ENCODE measurements around the gene COX14.
"Not testable (repeated sequence)": the region's sequence is repeated elsewhere in the genome, so short reads cannot be mapped to it uniquely, and the experiment has no call there.

Gene COX14

GRCh38 chr12:50110127-50110761, 1.8 kb upstream of the COX14 start:
- peak in 1 of 2 experiments; percentile 11 for DNase-seq

GRCh38 chr12:50110762-50111351, 1.2 kb upstream of the COX14 start:
- DNase-seq = peak; percentile 11 to 50

DNA sequence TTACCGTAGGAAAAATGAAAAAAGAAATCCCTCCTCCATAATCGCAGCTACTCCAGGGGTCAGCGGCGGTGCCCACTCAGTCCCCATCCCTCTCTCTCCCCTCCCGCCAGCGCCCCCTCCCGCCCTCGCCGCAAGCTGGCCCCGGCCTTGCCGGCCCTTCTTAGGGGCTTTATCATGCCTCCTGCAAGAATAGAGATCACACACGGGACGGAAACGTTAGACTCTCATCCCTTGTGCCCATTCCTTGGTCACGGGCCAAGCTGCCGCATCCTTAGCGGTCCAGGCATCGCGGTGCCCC, 692 bp upstream of the COX14 start:
- DNase-seq = no peak

DNA sequence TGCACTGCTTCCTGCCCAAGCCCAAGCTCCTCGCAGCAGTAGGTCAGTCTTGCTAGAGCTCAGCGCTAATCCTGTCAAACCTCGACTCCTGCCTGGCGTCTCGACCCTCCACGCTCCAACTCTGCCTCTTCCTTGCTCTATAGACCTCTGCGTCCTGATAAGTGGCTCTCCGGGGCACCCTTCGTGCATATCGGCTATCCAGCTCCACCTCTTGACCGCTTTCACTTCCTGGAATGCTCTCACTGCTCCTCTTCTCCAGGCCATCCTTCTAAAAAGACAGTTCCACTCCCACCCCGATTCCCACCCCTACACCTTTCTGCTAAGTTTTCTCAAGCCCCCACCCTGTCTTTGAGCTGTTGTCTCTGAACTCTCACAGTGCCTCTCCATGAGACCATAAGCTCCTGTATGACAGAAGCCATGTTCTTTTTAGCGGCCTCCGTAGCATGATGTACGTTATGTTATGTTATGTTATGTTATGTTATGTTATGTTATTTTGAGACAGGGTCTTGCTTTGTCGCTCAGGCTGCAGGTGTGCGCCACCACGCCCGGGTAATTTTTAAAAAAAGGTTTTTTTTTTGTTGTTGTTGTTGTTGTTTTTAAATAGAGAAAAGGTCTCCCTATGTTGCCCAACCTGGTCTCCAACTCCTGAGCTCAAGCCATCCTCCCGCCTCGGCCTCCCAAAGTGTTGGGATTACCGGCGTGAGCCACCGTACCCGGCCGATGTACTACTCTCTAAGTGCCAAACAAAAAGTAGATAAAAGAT, 601 bp downstream of the COX14 start:
- DNase-seq = peak in 1 of 2 experiments; percentile 74

- no peak for DNase-seq
Observed at GRCh38 chr12:50117057-50117622, 5.1 kb downstream of the COX14 start.

DNA sequence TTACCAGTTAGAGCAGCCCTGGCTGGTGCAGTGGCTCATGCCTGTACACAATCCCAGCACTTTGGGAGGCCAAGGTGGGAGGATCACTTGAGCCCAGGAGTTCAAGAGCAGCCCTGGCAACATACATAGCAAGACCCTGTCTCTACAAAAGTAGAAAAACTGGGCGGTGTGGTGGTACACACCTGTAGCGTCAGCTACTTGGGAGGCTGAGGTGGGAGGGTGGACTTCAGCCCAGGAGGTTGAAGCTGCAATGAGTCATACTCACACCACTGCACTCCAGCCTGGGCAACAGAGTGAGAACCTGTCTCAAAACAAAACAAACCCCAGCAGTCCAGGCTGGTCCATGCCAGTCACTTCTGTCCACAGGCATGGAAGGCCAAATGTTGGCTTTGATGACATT, 7.4 kb downstream of the COX14 start:
- no peak for DNase-seq

GRCh38 chr12:50120521-50120920, 8.5 kb downstream of the COX14 start:
- DNase-seq = peak; percentile 11 to 67

GRCh38 chr12:50120953-50121352, 8.9 kb downstream of the COX14 start:
- DNase-seq = no peak

GRCh38 chr12:50121641-50122040, 9.6 kb downstream of the COX14 start:
- no peak for DNase-seq

GRCh38 chr12:50123203-50123602, 11.2 kb downstream of the COX14 start:
- no peak for DNase-seq

DNA sequence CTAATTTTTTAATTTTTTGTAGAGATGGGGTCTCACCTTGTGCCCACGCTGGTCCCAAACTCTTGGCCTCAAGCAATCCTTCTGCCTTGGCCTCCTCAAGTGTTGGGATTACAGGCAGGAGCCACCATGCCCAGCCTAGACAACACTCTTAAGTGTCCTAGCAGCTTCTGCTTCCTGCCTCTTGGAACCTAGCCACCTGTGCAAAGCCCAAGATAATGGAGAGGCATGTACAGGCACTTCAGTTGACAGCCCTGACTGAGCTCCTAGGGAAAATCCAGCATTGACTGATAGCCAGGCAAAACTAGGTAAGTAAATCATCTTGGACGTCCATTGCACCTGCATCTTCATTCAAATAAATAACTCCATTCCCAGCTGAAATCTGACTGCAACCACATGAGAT, 15.5 kb downstream of the COX14 start:
- DNase-seq = peak in 1 of 2 experiments; percentile 23

DNA sequence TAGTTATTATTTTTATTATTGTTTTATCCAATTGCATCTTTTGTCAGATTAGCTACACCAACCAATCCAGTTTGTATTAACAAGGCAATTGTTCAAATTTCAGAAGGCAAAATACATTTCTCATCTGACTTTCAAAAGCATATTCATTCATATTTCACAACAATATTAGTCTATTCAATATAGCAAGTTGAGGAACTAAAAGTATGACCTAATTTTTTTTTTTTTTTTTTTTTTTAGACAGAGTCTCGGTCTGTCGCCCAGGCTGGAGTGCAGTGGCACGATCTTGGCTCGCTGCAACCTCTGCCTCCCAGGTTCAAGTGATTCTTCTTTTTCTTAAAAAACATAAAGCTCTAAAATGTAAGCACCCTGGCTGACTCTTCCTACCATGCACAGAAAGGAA, 17.3 kb downstream of the COX14 start:
- no peak for DNase-seq

- DNase-seq = peak in 1 of 2 experiments; percentile 27
Observed at GRCh38 chr12:50132505-50133135, 20.6 kb downstream of the COX14 start.

DNA sequence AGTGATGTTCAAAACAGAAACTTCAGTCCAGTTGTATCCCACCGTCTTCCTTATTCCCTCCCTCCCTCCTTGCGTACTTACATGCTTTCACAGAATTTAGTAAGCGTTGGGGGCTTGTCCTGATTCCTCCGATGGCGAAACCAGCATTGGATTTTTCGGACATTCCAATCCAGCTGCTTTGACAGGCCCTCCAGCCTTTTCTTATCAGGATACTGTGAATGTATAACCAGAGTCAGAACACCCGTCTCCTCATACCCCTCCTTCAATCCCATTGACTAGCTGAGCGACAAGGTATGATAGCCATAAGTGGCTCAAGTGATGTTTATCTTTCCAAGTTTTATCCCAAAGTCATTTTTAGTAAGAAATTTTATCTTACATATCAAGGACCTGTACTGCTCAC, 31.0 kb downstream of the COX14 start:
- DNase-seq = no peak

GRCh38 chr12:50145439-50145838, 33.4 kb downstream of the COX14 start:
- no peak for DNase-seq

GRCh38 chr12:50147281-50147680, 35.2 kb downstream of the COX14 start:
- no peak for DNase-seq

DNA sequence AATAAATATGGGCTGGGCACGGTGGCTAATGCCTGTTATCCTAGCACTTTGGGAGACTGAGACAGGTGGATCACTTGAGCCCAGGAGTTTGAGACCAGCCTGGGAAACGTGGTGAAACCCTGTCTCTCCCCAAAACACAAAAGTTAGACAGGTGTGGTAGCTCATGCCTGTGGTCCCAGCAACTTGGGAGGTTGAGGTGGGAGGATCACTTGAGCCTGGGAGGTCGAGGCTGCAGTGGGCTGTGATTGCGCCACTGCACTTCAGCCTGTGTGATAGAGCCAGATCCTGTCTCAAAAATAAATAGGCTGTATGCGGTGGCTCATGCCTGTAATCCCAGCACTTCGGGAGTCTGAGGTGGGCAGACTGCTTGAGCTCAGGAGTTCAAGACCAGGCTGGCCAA, 36.0 kb downstream of the COX14 start:
- DNase-seq = not testable (repeated sequence)

- DNase-seq = no peak
Observed at GRCh38 chr12:50149311-50149710, 37.3 kb downstream of the COX14 start.

DNA sequence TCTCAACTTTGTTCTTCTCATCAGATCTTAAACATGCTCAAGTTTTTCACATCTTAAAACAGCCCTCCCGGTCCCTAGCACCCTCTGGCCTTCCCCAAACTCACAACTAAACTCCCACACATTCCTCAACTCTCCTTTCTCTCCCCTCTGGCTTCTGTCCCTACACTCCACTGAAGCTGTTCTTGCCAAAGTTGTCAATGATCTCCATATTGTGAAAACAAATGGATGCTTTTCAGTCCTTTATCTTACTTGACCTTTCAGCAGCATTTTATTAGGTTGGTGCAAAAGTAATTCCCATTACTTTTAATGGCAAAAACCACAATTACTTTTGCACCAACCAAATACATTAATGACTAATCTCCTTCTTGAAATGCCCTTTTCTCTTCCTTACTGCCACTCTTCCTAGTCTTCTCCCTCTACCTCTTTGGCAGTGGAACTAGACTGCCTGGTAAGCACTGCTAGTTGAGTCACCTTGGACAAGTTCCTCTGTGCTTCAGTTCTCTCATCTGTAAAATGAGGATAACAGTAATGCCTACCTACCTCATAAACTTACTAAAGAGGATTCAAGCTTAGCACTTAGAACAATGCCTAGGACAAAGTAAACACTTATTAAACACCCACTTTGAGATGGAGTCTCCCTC, 39.1 kb downstream of the COX14 start:
- no peak for DNase-seq

DNA sequence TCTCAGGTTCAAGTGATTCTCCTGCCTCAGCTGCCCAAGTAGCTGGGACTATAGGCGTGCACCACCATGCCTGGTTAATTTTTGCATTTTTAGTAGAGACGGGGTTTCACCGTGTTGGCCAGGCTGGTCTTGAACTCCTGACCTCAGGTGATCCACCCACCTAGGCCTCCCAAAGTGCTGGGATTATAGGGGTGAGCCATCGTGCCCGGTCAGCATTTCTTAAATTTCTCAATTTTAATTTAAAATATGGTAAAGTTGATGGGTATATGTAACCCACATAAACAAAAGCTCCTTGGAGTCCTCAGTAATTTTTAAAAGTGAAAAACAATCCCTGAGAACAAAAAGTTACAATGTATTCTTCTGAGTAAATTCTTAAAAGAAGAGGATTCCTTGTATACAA, 42.9 kb downstream of the COX14 start:
- not testable (repeated sequence) for DNase-seq

- no peak for DNase-seq
Observed at GRCh38 chr12:50156641-50157040, 44.6 kb downstream of the COX14 start.

DNA sequence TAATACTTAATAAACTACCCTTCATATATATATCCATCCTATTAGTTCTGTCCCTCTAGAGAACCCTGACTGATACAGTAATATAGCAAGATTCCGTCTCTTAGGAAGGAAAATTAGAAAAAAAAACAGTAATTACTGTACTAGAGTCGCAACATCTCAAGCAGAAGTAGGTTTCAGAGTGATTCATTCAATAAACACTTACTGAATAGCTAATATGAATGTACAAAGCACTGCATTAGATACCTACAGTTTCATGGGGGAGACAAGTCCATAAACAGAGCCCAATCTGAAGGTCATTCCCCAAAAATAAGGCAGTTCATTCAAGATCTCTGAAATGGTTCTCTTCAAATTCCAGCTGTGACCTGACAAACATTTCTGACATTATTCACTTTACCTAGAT, 45.2 kb downstream of the COX14 start:
- no peak for DNase-seq

DNA sequence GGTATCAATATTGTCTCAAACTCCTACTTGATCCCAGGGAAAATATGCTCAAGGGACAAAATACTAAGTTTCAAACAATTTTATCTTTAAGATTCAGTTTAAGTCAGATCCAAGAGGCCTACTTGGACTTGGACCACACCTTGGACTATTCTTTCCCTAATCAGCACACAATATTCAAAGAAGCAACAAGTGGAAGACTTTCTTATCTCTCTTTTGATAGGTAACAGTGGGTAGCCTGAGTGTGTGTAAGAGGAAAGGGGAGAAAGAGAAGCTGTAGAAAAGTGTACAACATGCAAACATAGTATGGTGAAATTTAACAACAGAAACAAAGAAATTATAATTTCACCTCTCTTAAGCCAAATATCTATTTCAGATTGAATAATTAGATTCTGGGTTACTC, 48.6 kb downstream of the COX14 start:
- DNase-seq = no peak

Measured in NCI-H524 (cell line).